Activated T-cell treated with anti-CD3 and anti-CD28 coated beads, Interleukin-2, amount 50 U/mL, for 1 hour (primary cell): ENCODE measurements around the gene PITPNM1.

Experiments used
- DNase-seq: peaks from one replicate; pipeline ENCODE4 v3.0.0-alpha.2; 2020

Gene PITPNM1

GRCh38 chr11:67501854-67502253 lies 3.3 kb downstream of the PITPNM1 start:
- DNase-seq = no peak

DNA sequence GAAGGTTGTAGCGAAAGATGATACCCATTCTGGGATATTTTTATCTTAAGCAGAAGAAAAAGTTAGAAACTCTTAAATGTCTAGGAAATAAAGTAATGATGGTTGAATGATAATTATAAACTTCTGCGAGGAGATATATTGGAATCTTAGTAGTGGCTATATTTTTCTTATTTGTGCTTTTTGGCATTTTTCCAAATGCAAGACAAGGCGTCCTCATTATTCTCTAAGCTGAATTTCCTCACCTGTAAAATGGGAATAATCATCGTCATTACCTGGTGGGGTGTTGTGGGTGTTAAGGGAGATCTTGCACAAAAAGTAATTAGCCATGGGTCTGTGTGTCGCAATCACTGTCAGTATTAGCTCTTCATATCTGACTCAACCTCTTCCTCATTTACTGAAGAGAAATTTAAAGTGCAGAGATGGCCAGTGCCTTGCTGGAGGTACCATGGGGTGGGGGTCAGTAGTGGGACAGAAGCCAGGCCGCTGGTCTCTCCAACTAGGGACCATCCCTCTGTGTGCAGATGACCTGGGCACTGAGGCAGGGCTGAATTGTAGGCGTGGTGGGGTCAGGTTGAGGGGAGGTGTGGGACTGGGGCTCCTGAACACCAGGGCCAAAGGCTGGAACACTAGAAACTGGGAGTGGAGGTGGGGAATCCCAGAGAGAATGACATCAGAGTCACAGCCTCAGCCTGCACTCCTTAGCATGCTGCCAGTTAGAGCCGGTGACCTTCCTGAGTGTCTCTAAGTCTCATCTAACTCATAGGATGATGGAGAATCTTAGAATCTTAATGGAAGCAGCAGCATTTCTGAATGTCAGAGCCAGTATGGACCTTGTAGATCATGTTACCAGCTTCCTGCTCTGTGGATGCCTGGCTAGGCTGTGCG lies 4.1 kb downstream of the PITPNM1 start:
- no peak for DNase-seq

GRCh38 chr11:67500484-67500821 lies 4.7 kb downstream of the PITPNM1 start:
- no peak for DNase-seq

GRCh38 chr11:67499808-67500483 lies 5.2 kb downstream of the PITPNM1 start:
- no peak for DNase-seq

GRCh38 chr11:67498544-67498972 lies 6.6 kb downstream of the PITPNM1 start:
- DNase-seq = no peak

DNA sequence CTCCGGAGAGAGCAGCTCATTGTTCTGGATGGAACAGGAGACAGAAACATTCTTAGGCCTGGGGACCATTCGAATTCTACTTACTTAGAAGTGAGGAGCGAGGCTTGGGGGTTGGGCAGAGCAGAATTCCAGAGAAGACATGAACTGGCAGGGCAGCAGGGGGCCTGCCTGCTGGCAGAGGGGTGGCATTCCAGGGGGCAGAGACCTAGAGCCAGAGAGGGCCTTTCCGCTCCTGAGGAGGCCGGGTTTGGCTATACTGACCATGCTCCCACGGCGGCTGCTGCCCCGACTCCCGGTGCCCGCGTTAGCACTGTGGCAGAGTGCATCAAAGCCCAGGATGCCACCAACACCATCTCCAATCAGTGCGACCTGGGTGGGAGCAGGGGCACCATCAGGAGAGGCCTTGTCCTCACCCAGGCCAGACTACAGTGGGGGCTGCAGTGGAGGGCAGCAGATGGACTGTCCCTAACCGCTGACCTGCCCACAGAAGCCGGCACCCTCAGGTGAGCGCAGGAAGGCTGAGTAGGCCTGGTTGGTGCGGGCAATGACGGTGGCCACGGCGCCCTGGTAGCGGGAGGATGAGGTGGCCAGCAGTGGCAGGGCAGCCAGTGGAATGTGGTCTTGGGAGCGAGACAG lies 7.4 kb downstream of the PITPNM1 start:
- DNase-seq = no peak

GRCh38 chr11:67496113-67496512 lies 9.1 kb downstream of the PITPNM1 start:
- DNase-seq = no peak

GRCh38 chr11:67495234-67496005 lies 9.7 kb downstream of the PITPNM1 start:
- no peak for DNase-seq

DNA sequence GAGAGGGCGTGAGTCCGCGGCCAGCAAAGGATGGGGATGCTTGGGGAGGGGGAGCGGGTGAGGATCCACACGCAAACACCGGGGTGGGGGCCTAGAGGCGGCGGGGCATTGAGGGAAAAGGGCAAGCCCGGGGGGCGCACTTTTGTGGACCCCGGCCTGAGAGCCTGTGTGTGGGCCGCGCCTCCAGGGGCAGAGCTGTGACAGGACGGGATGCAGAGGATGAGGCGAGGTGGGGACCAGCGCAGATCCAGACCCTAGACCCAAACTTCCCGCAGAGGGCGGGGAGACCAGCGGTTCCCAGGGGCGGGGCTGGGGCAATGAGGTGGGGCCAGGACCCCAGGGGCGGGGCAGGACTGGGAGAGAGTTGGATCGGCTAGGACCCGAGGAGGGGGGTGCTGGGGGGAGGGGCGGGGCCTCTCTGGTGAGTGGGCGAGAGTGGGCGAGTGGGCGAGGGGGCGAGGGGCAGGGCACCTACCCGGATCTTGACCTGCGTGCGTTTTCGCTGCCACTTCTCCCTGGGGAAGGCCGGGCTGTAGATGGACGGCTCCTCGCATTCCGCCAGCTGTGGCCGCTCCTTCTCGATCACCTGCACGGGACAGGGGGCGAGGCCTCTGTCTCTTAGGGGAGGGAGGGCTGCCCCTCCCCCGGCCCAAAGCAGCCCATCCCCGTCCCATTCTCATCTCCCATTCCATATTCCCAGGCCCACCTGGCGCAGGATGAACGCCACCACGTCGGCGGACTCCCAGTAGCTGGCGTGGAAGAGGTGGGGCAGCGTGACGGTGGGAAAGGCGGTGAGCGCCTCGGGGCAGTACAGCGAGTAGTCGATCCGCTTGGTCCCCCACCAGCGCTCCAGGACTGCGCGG lies 10.6 kb downstream of the PITPNM1 start:
- no peak for DNase-seq

GRCh38 chr11:67493548-67494370 lies 11.4 kb downstream of the PITPNM1 start:
- no peak for DNase-seq

GRCh38 chr11:67492801-67493547 lies 12.2 kb downstream of the PITPNM1 start:
- no peak for DNase-seq

GRCh38 chr11:67492069-67492727 lies 13.0 kb downstream of the PITPNM1 start:
- no peak for DNase-seq

DNA sequence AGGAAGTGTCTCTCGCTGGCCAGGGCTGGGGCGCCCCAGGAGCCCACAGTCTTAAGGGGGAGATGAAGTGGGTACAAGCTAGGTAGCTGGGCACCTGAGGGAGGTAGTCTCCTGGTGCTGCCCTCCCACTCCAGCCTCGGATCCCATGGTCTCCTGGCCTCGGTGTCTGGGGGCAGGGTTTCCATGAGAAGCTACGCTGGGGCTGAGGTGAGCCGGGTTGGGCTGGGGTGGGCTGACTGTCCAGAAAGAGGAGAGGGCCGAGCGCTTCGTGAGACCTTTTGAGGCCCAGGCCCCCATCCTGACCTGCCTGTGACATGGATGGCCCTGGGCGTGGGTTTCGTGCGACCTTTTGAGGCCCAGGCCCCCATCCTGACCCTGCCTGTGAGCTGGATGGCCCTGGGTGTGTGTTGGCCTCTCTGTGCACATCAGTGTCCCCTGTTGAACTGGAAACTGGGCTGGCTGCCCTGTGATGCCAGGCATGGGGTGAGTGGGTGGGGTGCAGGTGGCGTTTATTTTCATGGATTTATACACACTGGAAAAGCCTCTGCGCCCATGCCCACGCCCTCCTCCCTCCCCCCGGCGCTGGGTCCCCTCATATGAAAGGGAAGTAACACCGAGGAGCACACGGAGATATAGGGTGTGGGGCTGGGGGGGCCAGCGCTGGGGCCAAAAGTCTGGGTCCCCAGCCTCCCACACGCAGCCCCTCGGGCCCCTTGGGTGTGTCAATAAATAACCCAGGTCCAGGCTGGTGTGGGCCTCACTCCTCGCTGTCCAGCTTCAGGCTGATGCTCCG lies 13.7 kb downstream of the PITPNM1 start:
- no peak for DNase-seq

DNA sequence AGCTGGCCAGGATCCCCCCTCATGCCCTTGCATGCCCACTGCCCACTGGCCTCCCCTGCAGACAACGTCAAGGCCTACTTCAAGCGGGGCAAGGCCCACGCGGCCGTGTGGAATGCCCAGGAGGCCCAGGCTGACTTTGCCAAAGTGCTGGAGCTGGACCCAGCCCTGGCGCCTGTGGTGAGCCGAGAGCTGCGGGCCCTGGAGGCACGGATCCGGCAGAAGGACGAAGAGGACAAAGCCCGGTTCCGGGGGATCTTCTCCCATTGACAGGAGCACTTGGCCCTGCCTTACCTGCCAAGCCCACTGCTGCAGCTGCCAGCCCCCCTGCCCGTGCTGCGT lies 14.5 kb downstream of the PITPNM1 start:
- no peak for DNase-seq

GRCh38 chr11:67489885-67490726 lies 15.1 kb downstream of the PITPNM1 start:
- no peak for DNase-seq

- no peak for DNase-seq
These were observed 15.8 kb downstream of the PITPNM1 start for GRCh38 chr11:67489203-67489884.

DNA sequence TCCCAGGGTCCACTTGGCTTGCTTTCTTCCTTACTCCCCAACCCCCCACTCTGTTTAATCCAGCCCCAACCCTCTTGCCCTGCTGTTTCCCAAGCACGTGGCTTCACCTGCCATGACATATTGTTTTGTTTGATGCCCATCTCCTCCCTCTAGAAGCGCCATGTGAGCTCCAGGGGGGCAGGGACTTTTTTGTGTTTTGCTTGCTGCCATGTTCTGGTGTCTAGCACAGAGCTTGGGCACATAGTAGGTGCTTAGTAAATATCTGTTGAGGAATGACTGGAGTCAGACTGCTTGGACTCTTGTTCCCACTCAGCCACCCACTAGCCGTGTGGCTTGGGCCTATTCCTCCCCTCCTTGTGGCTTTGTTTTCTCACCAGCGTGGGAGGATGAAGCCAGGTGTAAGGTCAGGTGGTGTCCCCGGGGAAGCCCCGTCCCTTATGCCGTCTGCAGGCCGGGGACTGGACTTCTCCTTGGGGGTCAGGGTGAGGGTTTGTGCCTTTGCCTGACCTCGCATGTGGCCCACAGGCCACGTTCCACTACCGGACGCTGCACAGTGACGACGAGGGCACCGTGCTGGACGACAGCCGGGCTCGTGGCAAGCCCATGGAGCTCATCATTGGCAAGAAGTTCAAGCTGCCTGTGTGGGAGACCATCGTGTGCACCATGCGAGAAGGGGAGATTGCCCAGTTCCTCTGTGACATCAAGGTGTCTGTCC lies 18.5 kb downstream of the PITPNM1 start:
- DNase-seq = no peak
